K562 (cell line): Measurements from ENCODE around the gene CD19. TPM values are rescaled to one million over a fixed set of nuclear protein-coding genes. Genes with fewer than 3 reads are reported as not detected.

ENCODE experiments used
- CTCFL ChIP-seq: IDR thresholded peaks from 2 replicates; pipeline ENCODE4 v1.6.1; 2011; ENCODE audit warnings: borderline replicate concordance, low read depth, mild to moderate bottlenecking, moderate library complexity, low read length; ENCODE audit not compliant: insufficient read depth, poor library complexity, severe bottlenecking
- HOMEZ ChIP-seq: fragments of 250-450 bp; sonication (Bioruptor Pico); IDR thresholded peaks from 2 replicates; pipeline ENCODE4 v1.4.0; 2020; ENCODE audit warnings: mild to moderate bottlenecking, moderate library complexity
- JUNB ChIP-seq: fragments of 450-650 bp; formaldehyde crosslinking; conservative IDR thresholded peaks from 2 replicates; pipeline ENCODE4 v1.4.0; 2020; ENCODE audit warnings: mild to moderate bottlenecking
- KLF1 ChIP-seq: fragments of 450-650 bp; IDR thresholded peaks from 2 replicates; pipeline ENCODE4 v1.6.1; 2016; ENCODE audit warnings: missing genetic modification characterization, missing compliant biosample characterization
- NR2F6 ChIP-seq: fragments of 450-650 bp; formaldehyde crosslinking; IDR thresholded peaks from 2 replicates; pipeline ENCODE4 v1.4.0; 2020; ENCODE audit warnings: mild to moderate bottlenecking
- RBM39 ChIP-seq: fragments of 200-400 bp; formaldehyde crosslinking; optimal IDR thresholded peaks from 2 replicates; pipeline ENCODE3; 2018; ENCODE audit warnings: low read depth, low read length
- RUNX1 ChIP-seq: sonication (generic); IDR thresholded peaks from 2 replicates; pipeline ENCODE4 v1.6.1; 2016; ENCODE audit warnings: antibody characterized with exemption, low read depth
- STAG1 ChIP-seq: sonication (generic); formaldehyde crosslinking; IDR thresholded peaks from 2 replicates; pipeline ENCODE4 v1.5.0; 2020; ENCODE audit warnings: missing genetic modification reagents, borderline replicate concordance
- ZNF133 ChIP-seq: fragments of 250-450 bp; sonication (Bioruptor Pico); IDR thresholded peaks from 2 replicates; pipeline ENCODE4 v1.4.0; 2020; ENCODE audit warnings: mild to moderate bottlenecking
- ZNF696 ChIP-seq: fragments of 250-450 bp; sonication (Bioruptor Pico); conservative IDR thresholded peaks from 2 replicates; pipeline ENCODE4 v1.4.0; 2020; ENCODE audit warnings: mild to moderate bottlenecking, moderate library complexity
- ZNF764 ChIP-seq: fragments of 250-450 bp; sonication (Bioruptor Pico); IDR thresholded peaks from 2 replicates; pipeline ENCODE4 v1.4.0; 2020; ENCODE audit warnings: low read depth, mild to moderate bottlenecking, moderate library complexity
- ZNF79 ChIP-seq: fragments of 250-450 bp; sonication (Bioruptor Pico); IDR thresholded peaks from 2 replicates; pipeline ENCODE4 v1.4.0; 2020; ENCODE audit warnings: low read depth, mild to moderate bottlenecking, moderate library complexity
- polyA plus RNA-seq, 8 experiments: library from polyadenylated mRNA; depleted of rRNA in 4 of 8; stranded (reverse) in 5 of 8; unstranded in 3 of 8; fragments of >200 nt; fragmentation: Nextera tagmentation in 2 of 8; fragmentation: Illumina TruSeq in 1 of 8; extraction: Ambion mirVana in 2 of 8; extraction: Trizol in 1 of 8; gene quantifications; 2 replicates each; pipeline versions ENCODE4 v1.2.1 to v1.2.3, GENCODE V29; 2011 to 2014; ENCODE audit warnings: inconsistent platforms in 1 of 8, missing spikeins in 1 of 8
- total RNA-seq, 7 experiments: library from RNA; depleted of rRNA in 6 of 7; stranded (reverse); fragments of >200 nt in 6 of 7; fragmentation: Illumina TruSeq in 2 of 7; extraction: Trizol in 2 of 7; gene quantifications; 2 replicates each; pipeline versions ENCODE4 v1.2.1 to v1.2.3, GENCODE V29; 2011 to 2021; ENCODE audit warnings: low replicate concordance in 1 of 7
- TF ChIP-seq, protein P1 (sequence below), 2 experiments: fragments of 450-650 bp in 1 of 2; sonication (generic) in 1 of 2; formaldehyde crosslinking in 1 of 2; IDR thresholded peaks in 1 of 2; conservative IDR thresholded peaks in 1 of 2; 2 replicates each; pipeline versions ENCODE4 v1.6.1 to v1.8.1; 2016 to 2023; ENCODE audit warnings: mild to moderate bottlenecking in 2 of 2, moderate library complexity in 2 of 2, inconsistent platforms in 1 of 2, missing genetic modification reagents in 1 of 2
- TF ChIP-seq, protein P2 (sequence below): fragments of 450-650 bp; formaldehyde crosslinking; IDR thresholded peaks from 2 replicates; pipeline ENCODE4 v1.4.0; 2022; ENCODE audit warnings: missing genetic modification characterization
- TF ChIP-seq, protein P3 (sequence below): sonication (generic); formaldehyde crosslinking; IDR thresholded peaks from 2 replicates; pipeline ENCODE4 v1.9.0; 2022; ENCODE audit warnings: mild to moderate bottlenecking, missing genetic modification reagents
- TF ChIP-seq, protein P4 (sequence below): fragments of 150-350 bp; IDR thresholded peaks from 2 replicates; pipeline ENCODE4 v1.6.1; 2014; ENCODE audit warnings: low read depth, mild to moderate bottlenecking, low read length, borderline replicate concordance

Gene CD19
- total and polyA plus RNA-seq, 9 of the 15 experiments (the other 6 are each of a cell fraction or from before 2014, with no cell fraction given), result 0.27 to 3.7 (median 2.0) TPM; not detected in 1

DNA sequence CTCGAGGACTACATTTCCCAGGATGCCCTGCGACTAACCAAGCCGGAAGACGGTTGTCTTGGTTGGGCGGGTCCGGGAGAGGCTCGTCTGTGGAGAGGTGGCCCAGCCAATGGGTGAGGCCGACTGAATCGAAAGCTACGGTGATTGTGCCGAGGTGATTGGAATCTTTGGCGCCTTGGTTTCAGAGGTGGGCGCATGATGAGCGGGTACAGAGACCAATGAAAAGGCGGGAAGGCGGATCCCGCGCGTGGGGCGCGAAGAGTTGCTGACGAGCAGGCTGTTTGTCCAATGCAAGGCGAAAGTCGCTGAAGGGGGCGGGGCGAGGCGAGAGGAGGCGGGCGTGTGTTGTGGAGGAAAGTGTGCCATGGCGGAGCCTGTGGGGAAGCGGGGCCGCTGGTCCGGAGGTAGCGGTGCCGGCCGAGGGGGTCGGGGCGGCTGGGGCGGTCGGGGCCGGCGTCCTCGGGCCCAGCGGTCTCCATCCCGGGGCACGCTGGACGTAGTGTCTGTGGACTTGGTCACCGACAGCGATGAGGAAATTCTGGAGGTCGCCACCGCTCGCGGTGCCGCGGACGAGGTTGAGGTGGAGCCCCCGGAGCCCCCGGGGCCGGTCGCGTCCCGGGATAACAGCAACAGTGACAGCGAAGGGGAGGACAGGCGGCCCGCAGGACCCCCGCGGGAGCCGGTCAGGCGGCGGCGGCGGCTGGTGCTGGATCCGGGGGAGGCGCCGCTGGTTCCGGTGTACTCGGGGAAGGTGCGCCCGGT lies 19.1 kb downstream of the CD19 start, which contains the start of gene NFATC2IP (continued):
- TF ChIP-seq, protein P1, sequence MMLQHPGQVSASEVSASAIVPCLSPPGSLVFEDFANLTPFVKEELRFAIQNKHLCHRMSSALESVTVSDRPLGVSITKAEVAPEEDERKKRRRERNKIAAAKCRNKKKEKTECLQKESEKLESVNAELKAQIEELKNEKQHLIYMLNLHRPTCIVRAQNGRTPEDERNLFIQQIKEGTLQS (IDR thresholded peaks at IDR 0.05), result no peak
- TF ChIP-seq, protein P1 (CRISPR knock-in tag; conservative IDR thresholded peaks at IDR 0.05), result peak; percentile 59; the same call in 1 of the 2 replicates
- no peak for TF ChIP-seq HOMEZ (CRISPR knock-in tag)
- TF ChIP-seq, protein P2, sequence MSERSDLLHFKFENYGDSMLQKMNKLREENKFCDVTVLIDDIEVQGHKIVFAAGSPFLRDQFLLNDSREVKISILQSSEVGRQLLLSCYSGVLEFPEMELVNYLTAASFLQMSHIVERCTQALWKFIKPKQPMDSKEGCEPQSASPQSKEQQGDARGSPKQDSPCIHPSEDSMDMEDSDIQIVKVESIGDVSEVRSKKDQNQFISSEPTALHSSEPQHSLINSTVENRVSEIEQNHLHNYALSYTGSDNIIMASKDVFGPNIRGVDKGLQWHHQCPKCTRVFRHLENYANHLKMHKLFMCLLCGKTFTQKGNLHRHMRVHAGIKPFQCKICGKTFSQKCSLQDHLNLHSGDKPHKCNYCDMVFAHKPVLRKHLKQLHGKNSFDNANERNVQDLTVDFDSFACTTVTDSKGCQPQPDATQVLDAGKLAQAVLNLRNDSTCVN (CRISPR knock-in tag), result no peak
- no peak for TF ChIP-seq NR2F6 (CRISPR knock-in tag)
- TF ChIP-seq RBM39, result no peak
- TF ChIP-seq, protein P3, sequence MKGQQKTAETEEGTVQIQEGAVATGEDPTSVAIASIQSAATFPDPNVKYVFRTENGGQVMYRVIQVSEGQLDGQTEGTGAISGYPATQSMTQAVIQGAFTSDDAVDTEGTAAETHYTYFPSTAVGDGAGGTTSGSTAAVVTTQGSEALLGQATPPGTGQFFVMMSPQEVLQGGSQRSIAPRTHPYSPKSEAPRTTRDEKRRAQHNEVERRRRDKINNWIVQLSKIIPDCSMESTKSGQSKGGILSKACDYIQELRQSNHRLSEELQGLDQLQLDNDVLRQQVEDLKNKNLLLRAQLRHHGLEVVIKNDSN (CRISPR knock-in tag), result peak; percentile 45
- no peak for TF ChIP-seq ZNF133
- no peak for TF ChIP-seq ZNF696 (CRISPR knock-in tag)
- TF ChIP-seq ZNF764, result no peak
- no peak for TF ChIP-seq CTCFL
- TF ChIP-seq STAG1, result no peak
- no peak for TF ChIP-seq RUNX1
- no peak for TF ChIP-seq JUNB
- TF ChIP-seq ZNF79 (CRISPR knock-in tag), result no peak
- TF ChIP-seq, protein P4, sequence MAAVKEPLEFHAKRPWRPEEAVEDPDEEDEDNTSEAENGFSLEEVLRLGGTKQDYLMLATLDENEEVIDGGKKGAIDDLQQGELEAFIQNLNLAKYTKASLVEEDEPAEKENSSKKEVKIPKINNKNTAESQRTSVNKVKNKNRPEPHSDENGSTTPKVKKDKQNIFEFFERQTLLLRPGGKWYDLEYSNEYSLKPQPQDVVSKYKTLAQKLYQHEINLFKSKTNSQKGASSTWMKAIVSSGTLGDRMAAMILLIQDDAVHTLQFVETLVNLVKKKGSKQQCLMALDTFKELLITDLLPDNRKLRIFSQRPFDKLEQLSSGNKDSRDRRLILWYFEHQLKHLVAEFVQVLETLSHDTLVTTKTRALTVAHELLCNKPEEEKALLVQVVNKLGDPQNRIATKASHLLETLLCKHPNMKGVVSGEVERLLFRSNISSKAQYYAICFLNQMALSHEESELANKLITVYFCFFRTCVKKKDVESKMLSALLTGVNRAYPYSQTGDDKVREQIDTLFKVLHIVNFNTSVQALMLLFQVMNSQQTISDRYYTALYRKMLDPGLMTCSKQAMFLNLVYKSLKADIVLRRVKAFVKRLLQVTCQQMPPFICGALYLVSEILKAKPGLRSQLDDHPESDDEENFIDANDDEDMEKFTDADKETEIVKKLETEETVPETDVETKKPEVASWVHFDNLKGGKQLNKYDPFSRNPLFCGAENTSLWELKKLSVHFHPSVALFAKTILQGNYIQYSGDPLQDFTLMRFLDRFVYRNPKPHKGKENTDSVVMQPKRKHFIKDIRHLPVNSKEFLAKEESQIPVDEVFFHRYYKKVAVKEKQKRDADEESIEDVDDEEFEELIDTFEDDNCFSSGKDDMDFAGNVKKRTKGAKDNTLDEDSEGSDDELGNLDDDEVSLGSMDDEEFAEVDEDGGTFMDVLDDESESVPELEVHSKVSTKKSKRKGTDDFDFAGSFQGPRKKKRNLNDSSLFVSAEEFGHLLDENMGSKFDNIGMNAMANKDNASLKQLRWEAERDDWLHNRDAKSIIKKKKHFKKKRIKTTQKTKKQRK, result peak; percentile 97
- TF ChIP-seq KLF1 (tag), result no peak
